Measurements from ENCODE around the gene HBZ.
A peak's percentile ranks its signal among the peaks of the same experiment; 100 is the strongest.

The HBZ gene

DNA sequence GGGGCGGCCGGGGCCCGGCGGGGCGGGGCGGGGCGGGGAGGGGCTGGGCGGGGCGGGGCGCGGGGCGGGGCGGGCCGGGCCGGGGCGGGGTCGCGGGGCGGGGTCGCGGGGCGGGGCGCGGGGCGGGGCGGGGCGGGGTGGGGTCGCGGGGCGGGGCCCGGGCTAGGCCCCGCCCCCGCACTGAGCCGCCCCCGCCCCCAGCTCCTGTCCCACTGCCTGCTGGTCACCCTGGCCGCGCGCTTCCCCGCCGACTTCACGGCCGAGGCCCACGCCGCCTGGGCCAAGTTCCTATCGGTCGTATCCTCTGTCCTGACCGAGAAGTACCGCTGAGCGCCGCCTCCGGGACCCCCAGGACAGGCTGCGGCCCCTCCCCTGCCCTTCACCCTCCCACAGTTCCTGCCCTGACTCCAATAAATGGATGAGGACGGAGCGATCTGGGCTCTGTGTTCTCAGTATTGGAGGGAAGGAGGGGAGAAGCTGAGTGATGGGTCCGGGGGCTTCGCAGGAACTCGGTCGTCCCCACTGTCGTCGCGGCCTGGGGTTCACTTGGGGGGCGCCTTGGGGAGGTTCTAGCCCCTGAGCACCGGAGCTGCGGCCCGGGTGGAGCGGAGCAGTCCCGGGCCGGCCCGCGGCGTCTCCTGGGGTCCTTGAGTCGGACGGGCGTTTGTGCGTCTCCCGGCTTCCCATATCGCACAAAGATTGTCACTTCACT is 12.5 kb downstream of the HBZ start:
- Histone ChIP-seq H3K4me3 (ENCODE audit: low read depth, low read length) (peak overlapping the region; percentile 38), H3K9me3 (no peaks in the 10 kb centered on the region), H3K4me1 (peaks cover 5% of the 10 kb centered on the region), H3K36me3 (no peaks in the 10 kb centered on the region), H3K27me3 (peaks cover 35% of the 10 kb centered on the region)
- TF ChIP-seq, protein P1, sequence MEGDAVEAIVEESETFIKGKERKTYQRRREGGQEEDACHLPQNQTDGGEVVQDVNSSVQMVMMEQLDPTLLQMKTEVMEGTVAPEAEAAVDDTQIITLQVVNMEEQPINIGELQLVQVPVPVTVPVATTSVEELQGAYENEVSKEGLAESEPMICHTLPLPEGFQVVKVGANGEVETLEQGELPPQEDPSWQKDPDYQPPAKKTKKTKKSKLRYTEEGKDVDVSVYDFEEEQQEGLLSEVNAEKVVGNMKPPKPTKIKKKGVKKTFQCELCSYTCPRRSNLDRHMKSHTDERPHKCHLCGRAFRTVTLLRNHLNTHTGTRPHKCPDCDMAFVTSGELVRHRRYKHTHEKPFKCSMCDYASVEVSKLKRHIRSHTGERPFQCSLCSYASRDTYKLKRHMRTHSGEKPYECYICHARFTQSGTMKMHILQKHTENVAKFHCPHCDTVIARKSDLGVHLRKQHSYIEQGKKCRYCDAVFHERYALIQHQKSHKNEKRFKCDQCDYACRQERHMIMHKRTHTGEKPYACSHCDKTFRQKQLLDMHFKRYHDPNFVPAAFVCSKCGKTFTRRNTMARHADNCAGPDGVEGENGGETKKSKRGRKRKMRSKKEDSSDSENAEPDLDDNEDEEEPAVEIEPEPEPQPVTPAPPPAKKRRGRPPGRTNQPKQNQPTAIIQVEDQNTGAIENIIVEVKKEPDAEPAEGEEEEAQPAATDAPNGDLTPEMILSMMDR (IDR thresholded peaks at IDR 0.05; ENCODE audit: low read depth, low read length): no peak
- no peak for DNase-seq

DNA sequence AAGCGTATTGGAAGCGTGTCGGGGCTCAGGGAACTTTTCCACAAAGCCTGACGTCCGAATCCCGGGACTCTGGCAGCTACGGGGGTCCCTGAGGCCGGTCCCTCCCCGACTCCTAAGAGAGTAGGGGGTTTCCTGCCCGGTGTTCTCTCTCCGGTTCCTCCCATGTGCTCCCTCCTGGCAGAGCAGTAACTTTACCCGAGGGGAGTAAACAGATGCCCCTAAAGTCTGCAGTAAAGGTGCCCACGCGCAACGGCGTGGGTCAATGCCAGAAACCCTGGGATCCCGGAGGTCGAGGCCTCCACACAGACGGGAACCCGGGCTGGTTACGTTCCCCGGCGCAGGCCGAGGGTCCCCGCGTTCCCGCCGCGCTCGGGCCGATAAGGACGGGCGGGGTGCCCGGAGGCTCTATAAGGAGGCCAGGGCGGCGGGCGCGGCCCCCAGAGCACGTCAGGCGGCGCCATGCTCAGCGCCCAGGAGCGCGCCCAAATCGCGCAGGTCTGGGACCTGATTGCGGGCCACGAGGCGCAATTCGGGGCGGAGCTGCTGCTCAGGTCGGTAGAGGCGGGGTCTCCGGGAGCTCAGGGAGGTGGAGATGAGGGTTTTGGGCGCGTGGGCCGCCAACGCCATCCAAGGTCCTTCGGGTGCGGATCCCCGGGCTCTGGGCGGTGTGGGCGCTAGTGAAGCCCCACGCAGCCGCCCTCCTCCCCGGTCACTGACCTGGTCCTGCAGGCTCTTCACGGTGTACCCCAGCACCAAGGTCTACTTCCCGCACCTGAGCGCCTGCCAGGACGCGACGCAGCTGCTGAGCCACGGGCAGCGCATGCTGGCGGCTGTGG is 13.3 kb downstream of the HBZ start, which contains the start of gene HBM:
TSS of gene HBM (plus strand) at position 440 of the 836 bp plus-strand sequence. CDS start at position 460, 20 bp downstream.
- peaks cover 5% of the 10 kb centered on the region for H3K4me1 ChIP-seq
- H3K4me3 ChIP-seq (ENCODE audit: low read depth, low read length): peak within 1 kb of the TSS; percentile 38
- no peaks in the 10 kb centered on the region for H3K9me3 ChIP-seq
- TF ChIP-seq, protein P1 (IDR thresholded peaks at IDR 0.05; ENCODE audit: low read depth, low read length): no peak
- H3K36me3 ChIP-seq: no peaks in the 10 kb centered on the region
- H3K27me3 ChIP-seq: peaks cover 40% of the 10 kb centered on the region
- no peak for DNase-seq

DNA sequence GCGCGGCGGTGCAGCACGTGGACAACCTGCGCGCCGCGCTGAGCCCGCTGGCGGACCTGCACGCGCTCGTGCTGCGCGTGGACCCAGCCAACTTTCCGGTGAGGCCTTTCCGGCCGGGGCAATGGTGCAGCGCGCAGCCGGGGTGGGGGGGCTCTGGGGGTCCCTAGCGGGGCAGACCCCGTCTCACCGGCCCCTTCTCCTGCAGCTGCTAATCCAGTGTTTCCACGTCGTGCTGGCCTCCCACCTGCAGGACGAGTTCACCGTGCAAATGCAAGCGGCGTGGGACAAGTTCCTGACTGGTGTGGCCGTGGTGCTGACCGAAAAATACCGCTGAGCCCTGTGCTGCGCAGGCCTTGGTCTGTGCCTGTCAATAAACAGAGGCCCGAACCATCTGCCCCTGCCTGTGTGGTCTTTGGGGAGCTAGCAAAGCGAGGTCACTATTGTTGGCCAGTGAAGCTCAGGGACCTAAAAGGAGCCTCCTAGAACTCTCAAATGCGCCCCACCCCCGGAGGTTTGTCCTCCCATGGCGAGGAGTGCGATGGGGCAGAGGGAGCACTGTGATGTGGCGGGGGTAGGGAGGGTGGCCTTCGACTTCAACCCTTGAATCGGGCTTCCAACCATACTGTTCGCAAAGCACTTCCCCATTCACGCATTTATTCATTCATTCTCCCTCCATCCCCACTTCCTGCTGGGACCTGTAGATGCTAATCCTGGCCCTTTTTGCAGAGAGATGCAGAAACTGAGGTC is 14.1 kb downstream of the HBZ start:
- DNase-seq: no peak
- Histone ChIP-seq H3K4me3 (ENCODE audit: low read depth, low read length) (no peak overlapping the region), H3K27me3 (peaks cover 46% of the 10 kb centered on the region), H3K4me1 (peaks cover 5% of the 10 kb centered on the region), H3K36me3 (no peaks in the 10 kb centered on the region), H3K9me3 (no peaks in the 10 kb centered on the region)
- TF ChIP-seq, protein P1 (IDR thresholded peaks at IDR 0.05; ENCODE audit: low read depth, low read length): no peak

DNA sequence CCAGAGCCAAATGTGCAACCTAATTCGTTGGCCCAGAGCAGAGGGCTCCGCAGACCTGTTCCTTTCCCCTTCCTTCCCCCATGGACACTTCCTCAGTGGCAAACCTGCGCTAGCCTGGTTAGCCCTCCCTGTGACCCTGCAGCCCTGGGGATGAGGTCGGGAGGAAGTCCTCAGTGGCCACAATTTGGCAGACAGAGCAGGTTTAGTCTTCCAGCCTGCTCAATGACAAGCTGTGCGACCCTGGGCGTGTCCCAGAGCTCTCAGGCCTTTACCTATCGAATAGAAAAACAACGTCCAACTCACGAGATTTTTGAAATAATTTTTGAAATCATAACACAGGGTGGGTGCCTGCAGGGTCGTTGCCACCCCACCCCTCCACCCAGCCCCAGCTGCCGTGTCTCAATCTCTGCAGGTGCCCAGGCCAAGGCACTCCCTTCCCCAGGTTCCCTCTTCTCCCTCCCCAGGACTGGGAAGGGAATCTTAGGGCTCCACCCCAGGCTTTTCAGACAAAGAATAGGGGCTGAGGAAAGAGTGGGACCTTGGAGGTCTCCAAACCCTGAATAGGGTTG is 14.8 kb downstream of the HBZ start:
- peaks cover 5% of the 10 kb centered on the region for H3K4me1 ChIP-seq
- TF ChIP-seq, protein P1 (IDR thresholded peaks at IDR 0.05; ENCODE audit: low read depth, low read length): no peak

DNA sequence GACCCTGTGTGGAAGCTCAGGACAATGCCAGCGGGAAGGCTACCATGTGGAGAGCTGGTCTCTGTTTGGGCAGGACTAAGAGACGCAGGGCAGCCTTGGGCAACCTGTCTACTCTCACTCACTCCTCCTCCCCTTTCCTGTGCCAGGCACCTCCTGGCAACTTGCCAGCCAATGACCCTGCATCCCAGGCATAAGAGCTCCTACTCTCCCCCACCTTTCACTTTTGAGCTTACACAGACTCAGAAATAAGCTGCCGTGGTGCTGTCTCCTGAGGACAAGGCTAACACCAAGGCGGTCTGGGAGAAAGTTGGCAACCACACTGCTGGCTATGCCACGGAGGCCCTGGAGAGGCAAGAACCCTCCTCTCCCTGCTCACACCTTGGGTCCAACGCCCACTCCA is 16.0 kb downstream of the HBZ start:
- peak; percentile 42 for DNase-seq
- TF ChIP-seq, protein P1 (IDR thresholded peaks at IDR 0.05; ENCODE audit: low read depth, low read length): no peak
- H3K9me3 ChIP-seq: no peaks in the 10 kb centered on the region
- peaks cover 5% of the 10 kb centered on the region for H3K4me1 ChIP-seq
- H3K36me3 ChIP-seq: no peaks in the 10 kb centered on the region
- H3K27me3 ChIP-seq: peaks cover 54% of the 10 kb centered on the region
- no peak overlapping the region for H3K4me3 ChIP-seq (ENCODE audit: low read depth, low read length)

More for the DNA sequence above, 14.8 kb downstream of the HBZ start:
- Histone ChIP-seq H3K36me3 (no peaks in the 10 kb centered on the region), H3K27me3 (peaks cover 51% of the 10 kb centered on the region), H3K9me3 (no peaks in the 10 kb centered on the region), H3K4me3 (ENCODE audit: low read depth, low read length) (no peak overlapping the region)
- no peak for DNase-seq

Data from BE2C (cell line).